Measurements from ENCODE around the gene SLC19A1.
A peak's percentile ranks its signal among the peaks of the same experiment; 100 is the strongest.

SLC19A1 gene

GRCh38 chr21:45543710-45544448, 1.6 kb upstream of the SLC19A1 start:
- DNase-seq: no peak

GRCh38 chr21:45543371-45543709, 1.1 kb upstream of the SLC19A1 start:
- no peak for DNase-seq

GRCh38 chr21:45542667-45543370, 579 bp upstream of the SLC19A1 start:
- DNase-seq: no peak

GRCh38 chr21:45541221-45542039, 810 bp downstream of the SLC19A1 start:
- DNase-seq: peak; percentile 72

- DNase-seq: no peak
Measured at GRCh38 chr21:45540601-45540970, 1.7 kb downstream of the SLC19A1 start.

- no peak for DNase-seq
Measured at GRCh38 chr21:45539796-45540600, 2.2 kb downstream of the SLC19A1 start.

GRCh38 chr21:45539046-45539795, 3.0 kb downstream of the SLC19A1 start:
- DNase-seq: no peak

GRCh38 chr21:45538381-45539045, 3.7 kb downstream of the SLC19A1 start:
- DNase-seq: no peak

GRCh38 chr21:45537746-45538291, 4.4 kb downstream of the SLC19A1 start:
- no peak for DNase-seq

GRCh38 chr21:45537111-45537745, 5.0 kb downstream of the SLC19A1 start:
- DNase-seq: no peak

GRCh38 chr21:45536301-45537081, 5.7 kb downstream of the SLC19A1 start:
- DNase-seq: no peak

GRCh38 chr21:45535341-45536081, 6.7 kb downstream of the SLC19A1 start:
- DNase-seq: peak; percentile 84

GRCh38 chr21:45534636-45535331, 7.5 kb downstream of the SLC19A1 start:
- DNase-seq: no peak

- DNase-seq: no peak
Measured at GRCh38 chr21:45533846-45534635, 8.2 kb downstream of the SLC19A1 start.

- DNase-seq: no peak
Measured at GRCh38 chr21:45533361-45533845, 8.8 kb downstream of the SLC19A1 start.

- DNase-seq: peak; percentile 40
Measured at GRCh38 chr21:45532826-45533360, 9.3 kb downstream of the SLC19A1 start.

All from MV-4-11 (cell line).